Loucy (cell line): ENCODE results near the gene MGAT4B.

Experiments used
- H2AFZ ChIP-seq: fragments of 200-600 bp; sonication (generic); 2 replicates; pipeline ENCODE4 v1.6.0; 2016; ENCODE audit warnings: antibody characterized with exemption, mild to moderate bottlenecking, low read length, moderate library complexity
- H3F3A ChIP-seq: fragments of 200-600 bp; 2 replicates; pipeline ENCODE4 v1.6.0; 2016; ENCODE audit warnings: antibody characterized with exemption, low read depth, mild to moderate bottlenecking
- H3K27me3 ChIP-seq: fragments of 200-600 bp; sonication (generic); 2 replicates; pipeline ENCODE4 v1.6.1; 2014; ENCODE audit warnings: low read length, mild to moderate bottlenecking; ENCODE audit not compliant: insufficient read depth, poor library complexity, severe bottlenecking
- H3K36me3 ChIP-seq: fragments of 200-600 bp; sonication (generic); 2 replicates; pipeline ENCODE4 v1.6.1; 2016; ENCODE audit warnings: low read length; ENCODE audit not compliant: insufficient read depth
- H3K4me1 ChIP-seq: fragments of 200-600 bp; sonication (generic); 2 replicates; pipeline ENCODE4 v1.5.1; 2014; ENCODE audit warnings: low read length, mild to moderate bottlenecking; ENCODE audit not compliant: insufficient read depth, poor library complexity, severe bottlenecking
- H3K4me2 ChIP-seq: fragments of 200-600 bp; sonication (generic); 2 replicates; pipeline ENCODE4 v1.6.0; 2014; ENCODE audit warnings: antibody characterized with exemption, low read length, low read depth, mild to moderate bottlenecking; ENCODE audit not compliant: poor library complexity, severe bottlenecking
- H3K4me3 ChIP-seq: fragments of 200-600 bp; sonication (generic); 2 replicates; pipeline ENCODE4 v1.5.1; 2014; ENCODE audit warnings: low read length, mild to moderate bottlenecking, mixed read lengths; ENCODE audit not compliant: poor library complexity, severe bottlenecking
- H3K79me2 ChIP-seq: fragments of 200-600 bp; sonication (generic); 2 replicates; pipeline ENCODE4 v1.6.1; 2014; ENCODE audit warnings: low read length; ENCODE audit not compliant: insufficient read depth
- H3K9ac ChIP-seq: fragments of 200-600 bp; sonication (generic); 2 replicates; pipeline ENCODE4 v1.6.0; 2014; ENCODE audit warnings: mild to moderate bottlenecking, low read depth, low read length, moderate library complexity; ENCODE audit not compliant: poor library complexity, severe bottlenecking
- H3K9me2 ChIP-seq: fragments of 200-600 bp; sonication (generic); replicated peaks from 2 replicates; pipeline ENCODE4 v1.6.1; 2016; ENCODE audit warnings: low read depth, low read length, mixed read lengths
- H3K9me3 ChIP-seq: fragments of 200-600 bp; sonication (generic); 2 replicates; pipeline ENCODE4 v1.6.1; 2014; ENCODE audit warnings: mild to moderate bottlenecking, antibody characterized with exemption, low read length, low read depth; ENCODE audit not compliant: insufficient read depth
- H4K20me1 ChIP-seq: fragments of 200-600 bp; sonication (generic); 2 replicates; pipeline ENCODE4 v1.6.0; 2014; ENCODE audit warnings: antibody characterized with exemption, low read length, mild to moderate bottlenecking; ENCODE audit not compliant: insufficient read depth, poor library complexity, severe bottlenecking
- CTCF ChIP-seq: fragments of 200-600 bp; sonication (generic); conservative IDR thresholded peaks from 2 replicates; pipeline ENCODE4 v1.5.1; 2014; ENCODE audit warnings: mild to moderate bottlenecking, antibody characterized with exemption, low read length
- EZH2phosphoT487 ChIP-seq: fragments of 200-600 bp; IDR thresholded peaks from 2 replicates; pipeline ENCODE4 v1.6.1; 2018; ENCODE audit warnings: antibody characterized with exemption, mild to moderate bottlenecking, moderate library complexity, borderline replicate concordance

The MGAT4B gene

GRCh38 chr5:179768326-179769085 lies 38.2 kb downstream of the MGAT4B start:
- Histone ChIP-seq H3K9me3 (no peaks in the 10 kb centered on the region), H3K9me2 (no peaks in the 10 kb centered on the region), H3K36me3 (peaks cover 60% of the 10 kb centered on the region; the same call in 1 of the 2 replicates), H3F3A (no peaks in the 10 kb centered on the region), H2AFZ (no peak overlapping the region), H3K79me2 (peaks cover 6% of the 10 kb centered on the region; the same call in 1 of the 2 replicates), H3K4me1 (no peaks in the 10 kb centered on the region), H3K27me3 (no peaks in the 10 kb centered on the region), H3K4me3 (no peak overlapping the region), H3K4me2 (no peak overlapping the region), H4K20me1 (peaks cover 4% of the 10 kb centered on the region), H3K9ac (no peak overlapping the region)
- TF ChIP-seq EZH2phosphoT487 (no peak), CTCF (no peak)

GRCh38 chr5:179767496-179768100 lies 39.1 kb downstream of the MGAT4B start:
- peaks cover 5% of the 10 kb centered on the region for H4K20me1 ChIP-seq
- no peak overlapping the region for H2AFZ ChIP-seq
- TF ChIP-seq CTCF (no peak), EZH2phosphoT487 (no peak)
- no peaks in the 10 kb centered on the region for H3K9me2 ChIP-seq
- H3K9ac ChIP-seq, result no peak overlapping the region
- H3K9me3 ChIP-seq, result no peaks in the 10 kb centered on the region
- no peaks in the 10 kb centered on the region for H3F3A ChIP-seq
- no peaks in the 10 kb centered on the region for H3K27me3 ChIP-seq
- H3K36me3 ChIP-seq, result peaks cover 57% of the 10 kb centered on the region; the same call in 1 of the 2 replicates
- no peak overlapping the region for H3K4me2 ChIP-seq
- H3K79me2 ChIP-seq, result peaks cover 14% of the 10 kb centered on the region
- H3K4me3 ChIP-seq, result no peak overlapping the region
- H3K4me1 ChIP-seq, result no peaks in the 10 kb centered on the region

GRCh38 chr5:179766726-179767455 lies 39.8 kb downstream of the MGAT4B start:
- Histone ChIP-seq H4K20me1 (peaks cover 11% of the 10 kb centered on the region), H3K9ac (no peak overlapping the region), H3K9me2 (no peaks in the 10 kb centered on the region), H3K4me3 (no peak overlapping the region), H3K36me3 (peaks cover 57% of the 10 kb centered on the region; the same call in 1 of the 2 replicates), H3F3A (no peaks in the 10 kb centered on the region), H3K4me1 (peaks cover 4% of the 10 kb centered on the region), H3K27me3 (no peaks in the 10 kb centered on the region), H3K79me2 (peaks cover 20% of the 10 kb centered on the region), H3K9me3 (no peaks in the 10 kb centered on the region), H2AFZ (no peak overlapping the region), H3K4me2 (no peak overlapping the region)
- TF ChIP-seq EZH2phosphoT487 (no peak), CTCF (no peak)
